AG04450 (cell line): ENCODE results near the gene KRTAP10-2. TPM values are rescaled to one million over a fixed set of nuclear protein-coding genes. Genes with fewer than 3 reads are reported as not detected.

ENCODE experiments used
- CTCF ChIA-PET: fragments of 300-600, 350-600 bp; formaldehyde crosslinking; extraction: SDS; loops from one replicate; lab custom pipeline; 2022; ENCODE audit warnings: antibody characterized with exemption, inconsistent platforms; lab: Charles Lee
- POLR2A ChIA-PET: fragments of 350-600 bp; formaldehyde crosslinking; extraction: SDS; loops from one replicate; lab custom pipeline; 2021; ENCODE audit warnings: antibody characterized with exemption, inconsistent platforms; lab: Yijun Ruan, JAX
- DNase-seq: peaks from one replicate; pipeline ENCODE4 v3.0.0-alpha.2; 2011; ENCODE audit warnings: low read depth, low spot score
- H3K27ac ChIP-seq: one replicate; pipeline ENCODE4 v1.5.1; 2012; ENCODE audit warnings: low read depth, low read length, control low read depth
- H3K27me3 ChIP-seq: one replicate; pipeline ENCODE4 v1.6.0; 2012; ENCODE audit warnings: low read length; ENCODE audit not compliant: control insufficient read depth, insufficient read depth
- H3K4me3 ChIP-seq: 2 replicates; pipeline ENCODE4 v1.5.1; 2011; ENCODE audit warnings: mild to moderate bottlenecking, low read depth, low read length, control low read depth
- H3K9me3 ChIP-seq: 2 replicates; pipeline ENCODE4 v1.5.1; 2012; ENCODE audit warnings: low read length; ENCODE audit not compliant: control insufficient read depth, insufficient read depth
- polyA plus RNA-seq: library from polyadenylated mRNA; depleted of rRNA; stranded (reverse); fragments of >200 nt; gene quantifications from 2 replicates; pipeline ENCODE4 v1.2.3, GENCODE V29; 2011
- TF ChIP-seq, protein P1 (sequence below): IDR thresholded peaks from 2 replicates; pipeline ENCODE4 v1.5.1; 2011; ENCODE audit warnings: low read depth, low read length, control low read depth, inconsistent platforms

Gene KRTAP10-2
- polyA plus RNA-seq, 1 experiment = not detected

DNA sequence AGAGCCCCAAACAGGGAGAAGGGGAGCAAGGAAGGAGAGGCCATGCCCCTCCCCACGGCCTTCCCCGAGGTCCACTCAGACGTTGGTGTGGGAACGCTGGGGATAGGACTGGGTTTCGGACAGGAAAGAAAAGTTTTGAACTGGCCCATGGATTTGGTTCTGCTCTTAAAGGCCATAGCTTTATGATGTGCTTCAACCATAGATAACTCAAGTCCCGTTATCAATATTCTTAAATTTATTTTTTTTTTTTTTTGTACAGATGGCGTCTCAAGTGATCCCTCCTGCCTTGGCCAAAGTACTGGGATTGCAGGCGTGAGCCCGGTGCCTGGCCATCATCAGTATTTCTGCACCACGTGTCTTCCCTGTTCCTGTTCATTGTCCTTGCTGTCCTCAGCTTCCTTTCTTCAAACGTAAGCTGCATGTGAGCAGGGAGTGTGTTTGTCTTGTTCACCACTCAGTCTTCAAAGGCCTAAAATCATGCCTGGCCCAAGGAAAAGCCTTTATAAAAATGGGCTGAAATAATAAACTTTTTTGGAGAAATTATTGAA lies 10.5 kb downstream of the KRTAP10-2 start:
- H3K4me3 ChIP-seq = no peak overlapping the region
- H3K27me3 ChIP-seq = no peaks in the 10 kb centered on the region
- H3K9me3 ChIP-seq = peaks cover 27% of the 10 kb centered on the region
- ChIA-PET POLR2A (no interaction called here), CTCF (interaction anchor here (1.1 to 1.2 kb wide), 2 partner anchors 23 to 53 kb away, joined by 3 read pairs; no protein-coding TSS in a partner anchor)
- TF ChIP-seq, protein P1, sequence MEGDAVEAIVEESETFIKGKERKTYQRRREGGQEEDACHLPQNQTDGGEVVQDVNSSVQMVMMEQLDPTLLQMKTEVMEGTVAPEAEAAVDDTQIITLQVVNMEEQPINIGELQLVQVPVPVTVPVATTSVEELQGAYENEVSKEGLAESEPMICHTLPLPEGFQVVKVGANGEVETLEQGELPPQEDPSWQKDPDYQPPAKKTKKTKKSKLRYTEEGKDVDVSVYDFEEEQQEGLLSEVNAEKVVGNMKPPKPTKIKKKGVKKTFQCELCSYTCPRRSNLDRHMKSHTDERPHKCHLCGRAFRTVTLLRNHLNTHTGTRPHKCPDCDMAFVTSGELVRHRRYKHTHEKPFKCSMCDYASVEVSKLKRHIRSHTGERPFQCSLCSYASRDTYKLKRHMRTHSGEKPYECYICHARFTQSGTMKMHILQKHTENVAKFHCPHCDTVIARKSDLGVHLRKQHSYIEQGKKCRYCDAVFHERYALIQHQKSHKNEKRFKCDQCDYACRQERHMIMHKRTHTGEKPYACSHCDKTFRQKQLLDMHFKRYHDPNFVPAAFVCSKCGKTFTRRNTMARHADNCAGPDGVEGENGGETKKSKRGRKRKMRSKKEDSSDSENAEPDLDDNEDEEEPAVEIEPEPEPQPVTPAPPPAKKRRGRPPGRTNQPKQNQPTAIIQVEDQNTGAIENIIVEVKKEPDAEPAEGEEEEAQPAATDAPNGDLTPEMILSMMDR = no peak
- H3K27ac ChIP-seq = no peak overlapping the region
- DNase-seq = no peak

DNA sequence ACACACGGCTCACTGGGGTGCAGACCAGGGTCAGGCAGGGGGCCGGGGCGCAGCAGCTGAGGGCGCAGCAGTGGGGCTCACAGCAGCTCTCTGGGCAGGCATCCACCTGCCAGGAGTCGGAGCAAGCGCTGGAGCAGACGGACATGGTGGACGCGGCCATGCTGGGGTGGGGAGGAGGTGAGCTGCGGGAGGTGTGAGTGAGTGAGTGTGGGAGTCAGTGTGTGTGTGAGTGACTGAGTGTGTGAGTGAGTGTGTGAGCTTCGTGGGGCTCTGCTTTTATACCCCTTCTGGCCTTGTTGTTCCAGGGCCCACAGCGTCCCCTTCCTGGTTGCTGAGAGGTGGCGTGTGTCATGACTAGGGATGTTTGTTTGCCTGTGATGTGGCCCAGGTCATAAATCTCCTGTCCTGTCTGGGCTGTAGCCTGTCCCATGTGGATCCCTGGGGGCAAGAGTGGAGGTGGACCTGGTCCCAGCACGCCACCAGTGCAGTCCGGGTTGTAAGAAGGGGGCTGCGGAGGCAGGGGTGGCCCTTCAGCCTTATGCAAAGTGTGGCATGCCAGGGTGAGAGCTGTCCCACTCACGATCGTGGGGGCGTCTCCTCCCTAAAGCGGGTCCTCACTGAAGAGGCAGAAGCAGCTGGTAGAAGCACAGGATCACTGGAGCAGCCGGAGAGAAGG lies 11.2 kb downstream of the KRTAP10-2 start, which contains the start of gene KRTAP10-1:
Gene KRTAP10-1, minus strand, starts transcription at position 205 of the 676 bp plus-strand sequence. Its CDS starts 45 bp downstream, at position 160.
- TF ChIP-seq, protein P1 = no peak
- Histone ChIP-seq H3K27ac (no peak within 1 kb of the TSS), H3K4me3 (no peak within 1 kb of the TSS), H3K9me3 (peaks cover 27% of the 10 kb centered on the region), H3K27me3 (no peaks in the 10 kb centered on the region)
- ChIA-PET POLR2A (no interaction called here), CTCF (interaction anchor here (1.1 to 1.2 kb wide), 2 partner anchors 22 to 52 kb away, joined by 3 read pairs; no protein-coding TSS in a partner anchor)
- no peak for DNase-seq

DNA sequence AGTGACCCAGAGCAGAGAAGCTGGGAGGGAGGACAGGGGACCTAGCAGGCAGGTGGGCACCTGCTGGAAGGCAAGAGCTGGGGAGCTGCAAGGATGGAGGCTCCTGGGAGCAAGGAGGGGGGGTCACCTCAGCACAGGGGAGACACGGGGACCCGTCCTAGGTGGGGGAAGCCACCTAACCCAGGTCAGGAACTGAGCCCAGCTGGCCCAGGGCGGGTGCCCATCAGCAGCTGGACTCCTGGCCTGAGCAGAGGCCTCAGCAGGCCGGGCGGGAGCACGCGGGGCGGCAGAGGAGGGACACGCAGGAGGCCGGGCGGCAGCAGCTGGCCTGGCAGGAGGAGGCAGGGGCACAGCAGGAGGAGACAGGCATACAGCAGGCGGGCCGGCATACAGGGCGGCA lies 12.3 kb downstream of the KRTAP10-2 start:
- Histone ChIP-seq H3K27me3 (no peaks in the 10 kb centered on the region), H3K4me3 (no peak overlapping the region), H3K9me3 (peaks cover 30% of the 10 kb centered on the region), H3K27ac (no peak overlapping the region)
- DNase-seq = no peak
- TF ChIP-seq, protein P1 = no peak
- ChIA-PET POLR2A (no interaction called here), CTCF (no interaction called here)

DNA sequence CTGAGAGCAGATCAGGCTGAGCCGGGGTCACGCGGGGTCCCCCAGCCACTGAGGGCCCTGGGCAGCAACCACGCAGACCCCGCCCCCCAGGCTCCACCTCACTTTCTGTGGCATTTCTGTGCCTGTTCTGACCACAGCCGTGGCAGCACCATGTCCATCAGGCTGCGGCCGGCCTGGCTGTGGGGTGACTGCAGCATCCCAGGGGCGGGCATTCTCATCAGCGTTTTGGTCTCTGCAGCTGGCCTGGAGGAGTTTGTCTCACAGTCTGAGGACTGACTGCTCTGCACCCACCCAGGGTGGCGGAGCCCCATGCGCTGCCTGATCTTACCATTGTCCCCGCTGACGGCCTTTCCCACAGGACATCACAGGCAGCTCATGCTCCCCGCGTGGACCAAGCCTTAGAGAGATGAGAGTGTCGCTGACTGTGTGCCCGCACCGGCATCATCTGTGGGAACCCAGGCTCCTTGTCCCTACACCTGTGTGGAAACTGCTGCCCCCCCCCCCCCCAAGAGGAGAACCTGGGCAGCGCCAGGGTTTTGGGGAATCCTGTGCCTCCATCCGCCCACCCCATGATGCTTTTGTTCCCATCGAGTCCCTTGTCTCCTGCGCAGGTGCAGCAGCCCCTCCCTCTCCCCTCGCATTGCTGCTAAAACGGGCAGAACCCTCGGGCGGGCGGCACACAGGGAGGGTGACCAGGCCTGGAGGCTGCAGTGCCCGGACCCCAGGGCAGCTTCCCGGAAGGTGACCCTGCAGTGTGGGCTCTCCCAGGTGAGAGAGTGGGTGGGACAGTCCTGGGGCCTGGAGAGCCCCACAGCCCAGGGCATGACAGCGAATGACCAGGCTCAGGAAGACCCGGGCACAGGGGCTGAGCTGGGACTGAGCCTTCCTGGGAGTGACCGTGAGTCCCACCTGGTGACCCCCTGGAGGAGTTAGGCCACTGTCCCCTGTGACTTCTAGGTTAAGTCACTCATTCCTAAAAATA lies 13.1 kb downstream of the KRTAP10-2 start:
- TF ChIP-seq, protein P1 = no peak
- ChIA-PET POLR2A (no interaction called here), CTCF (no interaction called here)
- Histone ChIP-seq H3K9me3 (peaks cover 38% of the 10 kb centered on the region), H3K27ac (no peak overlapping the region), H3K27me3 (no peaks in the 10 kb centered on the region), H3K4me3 (no peak overlapping the region)
- DNase-seq = no peak
